GM12878 (cell line): ENCODE data around the gene NFKBIA. TPM values are rescaled to one million over a fixed set of nuclear protein-coding genes. Genes with fewer than 3 reads are reported as not detected.

Experiments used
- ATAC-seq: fragments of 200-7000 bp; cut with Tn5 transposase; 3 replicates; pipeline ENCODE4 v1.9.1; 2020; ENCODE audit warnings: mild to moderate bottlenecking, moderate library complexity
- BruUV-seq: library from RNA; stranded (reverse); fragments of 400-500 nt; replicated peaks from 2 replicates; lab custom pipeline; 2021; lab: Mats Ljungman, UMichigan
- CTCF ChIA-PET: fragments of 300-600 bp; sonication (Branson Sonifier 250); formaldehyde crosslinking; extraction: SDS; loops from one replicate; lab custom pipeline; 2021; ENCODE audit warnings: inconsistent platforms; lab: Yijun Ruan, JAX
- POLR2A ChIA-PET: fragments of 350-600 bp; formaldehyde crosslinking; extraction: SDS; loops from one replicate; lab custom pipeline; 2021; ENCODE audit warnings: inconsistent platforms; lab: Charles Lee
- RAD21 ChIA-PET: fragments of 300-600 bp; sonication (Branson Sonifier 250); formaldehyde crosslinking; loops from one replicate; lab custom pipeline; 2023; ENCODE audit warnings: antibody characterized with exemption; ENCODE audit not compliant: unreplicated experiment; lab: Charles Lee
- SMC1A ChIA-PET: fragments of 300-600 bp; sonication (Branson Sonifier 250); formaldehyde crosslinking; loops from one replicate; lab custom pipeline; 2023; ENCODE audit not compliant: unreplicated experiment, uncharacterized antibody; lab: Charles Lee
- DNase-seq: peaks from one replicate; pipeline ENCODE4 v3.0.0-alpha.2; 2011; ENCODE audit warnings: low read depth, low spot score
- FAIRE-seq: peaks from 3 replicates; lab custom pipeline; 2011; peaks lifted over from hg19 to GRCh38; lab: Jason Lieb, UNC
- H2AFZ ChIP-seq: 2 replicates; pipeline ENCODE4 v1.6.0; 2011; ENCODE audit warnings: low read depth, low read length, control low read depth; ENCODE audit not compliant: control insufficient read depth
- H3K27ac ChIP-seq: 2 replicates; pipeline ENCODE4 v1.5.1; 2011; ENCODE audit warnings: control low read depth; ENCODE audit not compliant: control insufficient read depth, insufficient read depth
- H3K27me3 ChIP-seq, 2 experiments: replicated peaks in 1 of 2; 2 replicates each; pipeline versions ENCODE4 v1.6.0 to v1.6.1; 2011; ENCODE audit warnings: low read length in 1 of 2; ENCODE audit not compliant: control insufficient read depth in 2 of 2, insufficient read depth in 2 of 2
- H3K36me3 ChIP-seq, 2 experiments: 2 replicates each; pipeline ENCODE4 v1.5.1; 2011; ENCODE audit warnings: low read length in 1 of 2; ENCODE audit not compliant: control insufficient read depth in 2 of 2, insufficient read depth in 2 of 2
- H3K4me1 ChIP-seq: 2 replicates; pipeline ENCODE4 v1.6.1; 2011; ENCODE audit warnings: mild to moderate bottlenecking, low read length, moderate library complexity, mixed read lengths; ENCODE audit not compliant: control insufficient read depth, insufficient read depth
- H3K4me2 ChIP-seq: 2 replicates; pipeline ENCODE4 v1.6.0; 2011; ENCODE audit warnings: control low read depth; ENCODE audit not compliant: control insufficient read depth, insufficient read depth
- H3K4me3 ChIP-seq: fragments of 200-600 bp; sonication (generic); 2 replicates; pipeline ENCODE4 v1.5.1; 2016
- H3K79me2 ChIP-seq: 2 replicates; pipeline ENCODE4 v1.6.0; 2011; ENCODE audit warnings: low read length; ENCODE audit not compliant: control insufficient read depth, insufficient read depth
- H3K9ac ChIP-seq: 2 replicates; pipeline ENCODE4 v1.8.0; 2011; ENCODE audit warnings: low read length, control low read depth, mixed read lengths; ENCODE audit not compliant: control insufficient read depth, insufficient read depth
- H3K9me3 ChIP-seq: replicated peaks from 3 replicates; pipeline ENCODE4 v1.5.1; 2011; ENCODE audit warnings: mild to moderate bottlenecking, low read length; ENCODE audit not compliant: control insufficient read depth, insufficient read depth
- H4K20me1 ChIP-seq: 2 replicates; pipeline ENCODE4 v1.6.0; 2011; ENCODE audit not compliant: control insufficient read depth, insufficient read depth
- ETV6 ChIP-seq, 2 experiments: fragments of 450-650 bp in 1 of 2; IDR thresholded peaks in 1 of 2; conservative IDR thresholded peaks in 1 of 2; 2 replicates each; pipeline ENCODE4 v1.6.1; 2014; ENCODE audit warnings: antibody characterized with exemption in 1 of 2, borderline replicate concordance in 1 of 2, low read depth in 1 of 2, mild to moderate bottlenecking in 1 of 2, moderate library complexity in 1 of 2
- FOXK2 ChIP-seq: fragments of 450-650 bp; IDR thresholded peaks from 2 replicates; pipeline ENCODE4 v1.6.1; 2017; ENCODE audit warnings: mild to moderate bottlenecking, moderate library complexity
- GABPA ChIP-seq: IDR thresholded peaks from 2 replicates; pipeline ENCODE4 v1.6.1; 2014; ENCODE audit warnings: antibody characterized with exemption, low read depth, mild to moderate bottlenecking, inconsistent platforms
- PAX8 ChIP-seq: fragments of 450-650 bp; IDR thresholded peaks from 2 replicates; pipeline ENCODE4 v1.6.1; 2017; ENCODE audit warnings: mild to moderate bottlenecking, moderate library complexity
- RAD51 ChIP-seq: fragments of 450-650 bp; IDR thresholded peaks from 2 replicates; pipeline ENCODE4 v1.6.1; 2016; ENCODE audit warnings: moderate library complexity, mild to moderate bottlenecking, inconsistent platforms
- WGBS: methylation state at CpG from one replicate; pipeline ENCODE4 v1.1.6; 2016; ENCODE audit warnings: low lambda C conversion rate; ENCODE audit not compliant: insufficient replicate concordance, insufficient coverage; ENCODE audit errors: missing lambda C conversion rate; 5-methylcytosine and 5-hydroxymethylcytosine counted together
- in situ Hi-C: fragments of 300-500 bp; cut with MboI; formaldehyde crosslinking; loops from 9 replicates; pipeline ENCODE4 v1.14.3; 2018; ENCODE audit warnings: mixed read lengths
- intact Hi-C: fragments of 100-400 bp; cut with micrococcal nuclease; formaldehyde crosslinking; loops from one replicate; pipeline ENCODE4 v1.14.2; 2022; ENCODE audit not compliant: unreplicated experiment
- polyA plus RNA-seq, 11 experiments: library from polyadenylated mRNA; depleted of rRNA in 4 of 11; unstranded in 6 of 11; stranded (reverse) in 5 of 11; fragments of >200 nt; fragmentation: Nextera tagmentation in 4 of 11; fragmentation: Illumina TruSeq in 1 of 11; extraction: Ambion mirVana in 4 of 11; extraction: Trizol in 1 of 11; gene quantifications; 1 replicate in 1 of 11; 2 replicates in 10 of 11; pipeline versions ENCODE4 v1.2.1 to v1.2.3, GENCODE V29; 2011 to 2016; ENCODE audit warnings: inconsistent platforms in 2 of 11, missing spikeins in 2 of 11, low read depth in 1 of 11
- total RNA-seq, 4 experiments: library from RNA; depleted of rRNA in 3 of 4; stranded (reverse); fragments of >200 nt in 3 of 4; fragmentation: Illumina TruSeq in 1 of 4; extraction: Trizol in 1 of 4; gene quantifications; 2 replicates each; pipeline versions ENCODE4 v1.2.1 to v1.2.3, GENCODE V29; 2013 to 2021

The NFKBIA gene
- total and polyA plus RNA-seq, 10 of the 15 experiments (the other 5 are each of a cell fraction or from before 2014, with no cell fraction given), result 123 to 419 (median 267) TPM

- ATAC-seq (no peak), DNase-seq (no peak), FAIRE-seq (no peak)
- Histone ChIP-seq H3K4me1 (no peaks in the 10 kb centered on the region), H3K27me3 (no peaks in the 10 kb centered on the region), H3K79me2 (no peaks in the 10 kb centered on the region), H3K4me3 (no peak overlapping the region), H3K4me2 (no peak overlapping the region), H3K27ac (no peak overlapping the region), H3K9ac (no peak overlapping the region), H2AFZ (no peak overlapping the region), H4K20me1 (no peaks in the 10 kb centered on the region), H3K36me3 (no peaks in the 10 kb centered on the region), H3K9me3 (no peaks in the 10 kb centered on the region)
- POLR2A ChIA-PET, result no interaction called here
- RAD21 ChIA-PET, result no interaction called here
- SMC1A ChIA-PET, result interaction anchor here (1.2 to 1.4 kb wide), 2 partner anchors 14 to 25 kb away, joined by 4 to 5 read pairs; no protein-coding TSS in a partner anchor
- no TSS peak for BruUV-seq
- in situ Hi-C loops (no loop called here), intact Hi-C loops (no loop called here)
- CTCF ChIA-PET, result interaction anchor here (0.6 kb wide), 1 partner anchor 248 kb away, joined by 3 read pairs; no protein-coding TSS in a partner anchor
- 68% methylated on average over 14 of the region's 14 CpGs for WGBS
- no peak for TF ChIP-seq FOXK2
- no peak for TF ChIP-seq ETV6 (conservative IDR thresholded peaks at IDR 0.05 in 1 of 2, IDR thresholded peaks at IDR 0.05 in 1 of 2; ENCODE audit: borderline replicate concordance in 1 of 2, low read depth in 1 of 2)
- TF ChIP-seq RAD51, result no peak
- no peak for TF ChIP-seq GABPA
- no peak for TF ChIP-seq PAX8
Measured at GRCh38 chr14:35388656-35389314, 15.8 kb downstream of the NFKBIA start.
